H1 (cell line): ENCODE data around the gene CNPY4. TPM values are rescaled to one million over a fixed set of nuclear protein-coding genes. Genes with fewer than 3 reads are reported as not detected.

Experiments
- ATF3 ChIP-seq: IDR thresholded peaks from 2 replicates; pipeline ENCODE4 v1.6.1; 2011; ENCODE audit warnings: low read depth, mild to moderate bottlenecking, low read length; ENCODE audit not compliant: insufficient read depth
- CBX8 ChIP-seq: fragments of 300-800, 300-1000 bp; sonication (generic); IDR thresholded peaks from 2 replicates; pipeline ENCODE4 v1.7.1; 2016; ENCODE audit warnings: low read depth, low read length, borderline replicate concordance
- CHD1 ChIP-seq: IDR thresholded peaks from 2 replicates; pipeline ENCODE4 v1.6.1; 2012; ENCODE audit warnings: low read depth, low read length, improper control_type of control experiment
- CHD2 ChIP-seq: IDR thresholded peaks from 2 replicates; pipeline ENCODE4 v1.6.1; 2012; ENCODE audit warnings: low read length, improper control_type of control experiment
- CREB1 ChIP-seq: IDR thresholded peaks from 2 replicates; pipeline ENCODE4 v1.6.1; 2012; ENCODE audit warnings: inconsistent platforms
- CTCF ChIP-seq, 3 experiments: IDR thresholded peaks; 1 replicate in 2 of 3; 2 replicates in 1 of 3; pipeline versions ENCODE4 v1.5.1 to v1.6.1; 2011; ENCODE audit warnings: low read length in 3 of 3, mild to moderate bottlenecking in 3 of 3, inconsistent platforms in 2 of 3, low read depth in 1 of 3, moderate library complexity in 1 of 3; ENCODE audit not compliant: insufficient read depth in 1 of 3; ENCODE audit errors: control extremely low read depth in 1 of 3
- E2F6 ChIP-seq: IDR thresholded peaks from 2 replicates; pipeline ENCODE4 v1.6.1; 2012; ENCODE audit warnings: inconsistent platforms
- EP300 ChIP-seq, 2 experiments: IDR thresholded peaks; 1 replicate in 1 of 2; 2 replicates in 1 of 2; pipeline ENCODE4 v1.6.1; 2011 to 2012; ENCODE audit warnings: low read depth in 2 of 2, low read length in 2 of 2, mild to moderate bottlenecking in 2 of 2, borderline replicate concordance in 1 of 2, inconsistent platforms in 1 of 2, moderate library complexity in 1 of 2
- KDM1A ChIP-seq: fragments of 200-600, 300-600 bp; sonication (generic); IDR thresholded peaks from 2 replicates; pipeline ENCODE4 v1.7.1; 2016; ENCODE audit warnings: mild to moderate bottlenecking, low read length, borderline replicate concordance
- KDM4A ChIP-seq: IDR thresholded peaks from one replicate; pipeline ENCODE4 v1.7.1; 2012; ENCODE audit warnings: low read depth, mild to moderate bottlenecking, moderate library complexity, low read length, inconsistent platforms; ENCODE audit not compliant: severe bottlenecking
- KDM5A ChIP-seq: fragments of 200-600 bp; IDR thresholded peaks from 2 replicates; pipeline ENCODE4 v1.7.1; 2012; ENCODE audit warnings: mild to moderate bottlenecking, low read length, inconsistent platforms, mixed read lengths
- PHF8 ChIP-seq: fragments of 200-600 bp; sonication (generic); conservative IDR thresholded peaks from 2 replicates; pipeline ENCODE4 v1.7.1; 2012; ENCODE audit warnings: low read depth, mild to moderate bottlenecking, inconsistent platforms, low read length, moderate library complexity
- POLR2A ChIP-seq, 2 experiments: IDR thresholded peaks; 1 replicate in 1 of 2; 2 replicates in 1 of 2; pipeline ENCODE4 v1.6.1; 2011; ENCODE audit warnings: low read depth in 2 of 2, low read length in 2 of 2, mild to moderate bottlenecking in 2 of 2; ENCODE audit errors: control extremely low read depth in 1 of 2
- SAP30 ChIP-seq: fragments of 300-600 bp; sonication (generic); IDR thresholded peaks from 2 replicates; pipeline ENCODE4 v1.7.1; 2012; ENCODE audit warnings: low read length, moderate library complexity, mild to moderate bottlenecking, inconsistent platforms; ENCODE audit not compliant: insufficient read depth, insufficient replicate concordance
- SIN3A ChIP-seq, 2 experiments: IDR thresholded peaks in 1 of 2; conservative IDR thresholded peaks in 1 of 2; 2 replicates each; pipeline ENCODE4 v1.6.1; 2011 to 2012; ENCODE audit warnings: low read length in 2 of 2, improper control_type of control experiment in 1 of 2, low read depth in 1 of 2, mild to moderate bottlenecking in 1 of 2
- SIRT6 ChIP-seq: IDR thresholded peaks from one replicate; pipeline ENCODE4 v1.7.1; 2012; ENCODE audit warnings: low read length, inconsistent platforms
- SP4 ChIP-seq: IDR thresholded peaks from 2 replicates; pipeline ENCODE4 v1.6.1; 2012; ENCODE audit warnings: low read length, inconsistent platforms
- TAF7 ChIP-seq: optimal IDR thresholded peaks from 2 replicates; pipeline ENCODE3; 2011; ENCODE audit warnings: low read depth, mild to moderate bottlenecking, inconsistent platforms, low read length, moderate library complexity, borderline replicate concordance
- TBP ChIP-seq: IDR thresholded peaks from 2 replicates; pipeline ENCODE4 v1.6.1; 2011; ENCODE audit warnings: low read depth, low read length, improper control_type of control experiment
- polyA plus RNA-seq, 7 experiments: library from polyadenylated mRNA; depleted of rRNA in 3 of 7; stranded (reverse) in 5 of 7; unstranded in 2 of 7; fragments of >200 nt in 5 of 7; fragments of 200-250 nt in 2 of 7; gene quantifications; 1 replicate in 5 of 7; 2 replicates in 1 of 7; 4 replicates in 1 of 7; pipeline versions ENCODE4 v1.2.1 to v1.2.3, GENCODE V29; 2011 to 2013; ENCODE audit warnings: missing spikeins in 2 of 7, mixed read lengths in 2 of 7
- total RNA-seq: library from RNA; stranded (reverse); fragmentation: NEBNext Ultra II Directional; extraction: Animal tissue kit (Norgen Biotek cat#: 25700); gene quantifications from 2 replicates; pipeline ENCODE4 v1.2.1, GENCODE V29; 2021

The CNPY4 gene
- total and polyA plus RNA-seq, 2 of the 8 experiments (the other 6 are each of a cell fraction or from before 2014, with no cell fraction given): 10.2 to 15.3 TPM

GRCh38 chr7:100119072-100119969, at the start of gene CNPY4, which contains the start of gene TAF6 (continued):
- TF ChIP-seq CREB1 (peak; percentile 63), CHD1 (no peak), SIN3A (conservative IDR thresholded peaks at IDR 0.05 in 1 of 2, IDR thresholded peaks at IDR 0.05 in 1 of 2; ENCODE audit: low read depth in 1 of 2, low read length in 2 of 2) (peak; percentile 39 to 57; a peak in 2 of 4 replicates), CHD2 (peak; percentile 45; the same call in 1 of the 2 replicates), SAP30 (peak; percentile 94), KDM4A (peak; percentile 54), EP300 (IDR thresholded peaks at IDR 0.05; ENCODE audit: borderline replicate concordance in 1 of 2, low read depth in 2 of 2, low read length in 2 of 2) (no peak), SIRT6 (no peak), CBX8 (no peak), TBP (peak; percentile 96), TAF7 (peak; percentile 99), CTCF (IDR thresholded peaks at IDR 0.05; ENCODE audit: control extremely low read depth in 1 of 3, insufficient read depth in 1 of 3, low read depth in 1 of 3, low read length in 3 of 3) (peak in 1 of 3 experiments; percentile 1; a peak in 1 of 4 replicates), E2F6 (0 out of 2 replicates have a peak, but pooled peaks have one; percentile 9), KDM1A (peak; percentile 52; the same call in 1 of the 2 replicates), SP4 (peak; percentile 74; the same call in 1 of the 2 replicates), ATF3 (no peak), POLR2A (IDR thresholded peaks at IDR 0.05; ENCODE audit: control extremely low read depth in 1 of 2, low read depth in 2 of 2, low read length in 2 of 2) (peak; percentile 54 to 66; a peak in 2 of 3 replicates), PHF8 (peak; percentile 91), KDM5A (peak; percentile 84)
